ENCODE results near the gene PHF2.

DNA sequence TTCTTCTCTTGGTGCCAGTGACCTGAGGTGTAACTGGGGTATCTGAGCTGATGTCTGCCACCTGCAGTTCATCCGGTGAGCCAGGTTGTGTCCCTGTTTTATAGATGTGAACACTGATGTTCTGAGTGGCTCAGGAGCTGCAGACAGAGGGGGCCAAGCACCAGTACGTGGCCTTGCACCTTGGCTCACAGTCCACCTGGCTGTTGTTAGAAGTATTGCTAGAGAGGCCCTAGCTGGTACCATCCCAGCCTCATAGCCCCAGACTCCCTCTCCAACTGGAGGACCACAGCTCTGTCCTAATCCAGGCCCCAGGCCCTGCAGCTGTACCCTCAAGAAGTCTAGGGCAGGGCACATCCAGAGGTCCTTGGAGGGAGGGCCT, 16.2 kb downstream of the PHF2 start:
- no peak for TF ChIP-seq CTCF (IDR thresholded peaks at IDR 0.05)
- no peak for TF ChIP-seq POLR2A (IDR thresholded peaks at IDR 0.05)

Measured in sigmoid colon (tissue), 3 donors.